ENCODE data around the gene TMCO4.

DNA sequence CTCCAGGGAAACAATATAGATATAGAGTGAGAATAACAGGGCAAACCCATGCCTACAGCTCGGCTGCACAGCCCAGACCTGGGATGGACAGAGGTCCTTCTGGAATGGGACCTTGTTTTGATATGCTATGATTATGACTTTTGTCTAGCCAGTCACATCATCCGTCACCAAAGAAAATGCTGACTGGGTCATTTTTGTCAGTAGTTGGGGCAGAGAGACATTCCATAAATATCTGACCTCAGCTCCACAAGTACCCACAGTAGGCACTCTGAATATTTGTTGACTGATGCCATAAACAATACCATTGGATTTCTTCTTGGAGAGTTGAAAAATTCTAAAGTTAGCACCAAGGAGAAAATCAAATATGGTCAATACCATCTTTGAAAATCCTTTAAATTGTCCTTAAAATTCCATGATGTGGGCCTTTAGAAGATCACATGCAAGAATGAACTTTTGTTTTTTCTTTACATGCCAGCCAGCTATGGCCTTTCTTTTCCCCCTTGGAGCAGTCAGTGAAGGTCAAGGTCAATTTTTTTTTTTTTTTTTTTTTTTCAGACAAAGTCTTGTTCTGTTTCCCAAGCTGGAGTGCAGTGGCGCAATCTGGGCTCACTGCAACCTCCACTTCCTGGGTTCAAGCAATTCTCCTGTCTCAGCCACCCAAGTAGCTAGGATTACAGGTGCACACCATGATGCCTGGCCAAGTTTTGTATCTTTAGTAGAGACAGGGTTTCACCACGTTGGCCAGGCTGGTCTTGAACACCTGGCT is 7.3 kb downstream of the TMCO4 start:
- TF ChIP-seq, protein P1, sequence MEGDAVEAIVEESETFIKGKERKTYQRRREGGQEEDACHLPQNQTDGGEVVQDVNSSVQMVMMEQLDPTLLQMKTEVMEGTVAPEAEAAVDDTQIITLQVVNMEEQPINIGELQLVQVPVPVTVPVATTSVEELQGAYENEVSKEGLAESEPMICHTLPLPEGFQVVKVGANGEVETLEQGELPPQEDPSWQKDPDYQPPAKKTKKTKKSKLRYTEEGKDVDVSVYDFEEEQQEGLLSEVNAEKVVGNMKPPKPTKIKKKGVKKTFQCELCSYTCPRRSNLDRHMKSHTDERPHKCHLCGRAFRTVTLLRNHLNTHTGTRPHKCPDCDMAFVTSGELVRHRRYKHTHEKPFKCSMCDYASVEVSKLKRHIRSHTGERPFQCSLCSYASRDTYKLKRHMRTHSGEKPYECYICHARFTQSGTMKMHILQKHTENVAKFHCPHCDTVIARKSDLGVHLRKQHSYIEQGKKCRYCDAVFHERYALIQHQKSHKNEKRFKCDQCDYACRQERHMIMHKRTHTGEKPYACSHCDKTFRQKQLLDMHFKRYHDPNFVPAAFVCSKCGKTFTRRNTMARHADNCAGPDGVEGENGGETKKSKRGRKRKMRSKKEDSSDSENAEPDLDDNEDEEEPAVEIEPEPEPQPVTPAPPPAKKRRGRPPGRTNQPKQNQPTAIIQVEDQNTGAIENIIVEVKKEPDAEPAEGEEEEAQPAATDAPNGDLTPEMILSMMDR (IDR thresholded peaks at IDR 0.05) = no peak
- no peak for TF ChIP-seq POLR2A (IDR thresholded peaks at IDR 0.05)
